HUES48 (cell line): ENCODE measurements around the gene ADD3.

Experiments
- H3K27ac ChIP-seq: one replicate; pipeline ENCODE4 v1.7.0; 2013; ENCODE audit warnings: low read depth, low read length, inconsistent platforms
- H3K27me3 ChIP-seq: 2 replicates; pipeline ENCODE4 v1.6.1; 2013; ENCODE audit warnings: mild to moderate bottlenecking, low read length; ENCODE audit not compliant: control insufficient read depth, insufficient read depth
- H3K36me3 ChIP-seq: 2 replicates; pipeline ENCODE4 v1.6.1; 2013; ENCODE audit warnings: low read length; ENCODE audit not compliant: control insufficient read depth, insufficient read depth
- H3K4me1 ChIP-seq: 2 replicates; pipeline ENCODE4 v1.6.1; 2013; ENCODE audit warnings: mild to moderate bottlenecking, low read length; ENCODE audit not compliant: control insufficient read depth, insufficient read depth
- H3K4me3 ChIP-seq: 2 replicates; pipeline ENCODE4 v1.5.1; 2013; ENCODE audit warnings: mild to moderate bottlenecking, low read depth, low read length
- H3K9ac ChIP-seq: 2 replicates; pipeline ENCODE4 v1.6.1; 2013; ENCODE audit warnings: mild to moderate bottlenecking, low read depth, low read length, moderate library complexity
- H3K9me3 ChIP-seq: 2 replicates; pipeline ENCODE4 v1.6.1; 2013; ENCODE audit warnings: low read length; ENCODE audit not compliant: control insufficient read depth, insufficient read depth

ADD3 gene

GRCh38 chr10:110051487-110051886, 43.7 kb downstream of the ADD3 start:
- Histone ChIP-seq H3K9me3 (peaks cover 15% of the 10 kb centered on the region), H3K36me3 (no peaks in the 10 kb centered on the region; the same call in 1 of the 2 replicates), H3K27ac (no peak overlapping the region), H3K27me3 (no peaks in the 10 kb centered on the region), H3K4me1 (no peaks in the 10 kb centered on the region), H3K4me3 (no peak overlapping the region), H3K9ac (no peak overlapping the region)

- H3K4me1 ChIP-seq: peaks cover 8% of the 10 kb centered on the region; the same call in 1 of the 2 replicates
- no peak overlapping the region for H3K9ac ChIP-seq
- H3K9me3 ChIP-seq: peaks cover 7% of the 10 kb centered on the region
- H3K36me3 ChIP-seq: no peaks in the 10 kb centered on the region; the same call in 1 of the 2 replicates
- H3K27me3 ChIP-seq: no peaks in the 10 kb centered on the region
- no peak overlapping the region for H3K27ac ChIP-seq
- no peak overlapping the region for H3K4me3 ChIP-seq
Measured at GRCh38 chr10:110052916-110053315, 45.1 kb downstream of the ADD3 start.

GRCh38 chr10:110056822-110057221, 49.0 kb downstream of the ADD3 start:
- no peaks in the 10 kb centered on the region for H3K36me3 ChIP-seq
- no peak overlapping the region for H3K27ac ChIP-seq
- no peak overlapping the region for H3K4me3 ChIP-seq
- H3K4me1 ChIP-seq: peaks cover 8% of the 10 kb centered on the region; the same call in 1 of the 2 replicates
- H3K27me3 ChIP-seq: no peaks in the 10 kb centered on the region
- H3K9ac ChIP-seq: no peak overlapping the region
- H3K9me3 ChIP-seq: no peaks in the 10 kb centered on the region

- H3K27ac ChIP-seq: no peak overlapping the region
- no peaks in the 10 kb centered on the region for H3K36me3 ChIP-seq
- H3K9me3 ChIP-seq: no peaks in the 10 kb centered on the region
- H3K9ac ChIP-seq: no peak overlapping the region
- H3K27me3 ChIP-seq: no peaks in the 10 kb centered on the region
- no peak overlapping the region for H3K4me3 ChIP-seq
- H3K4me1 ChIP-seq: peaks cover 8% of the 10 kb centered on the region; the same call in 1 of the 2 replicates
Measured at GRCh38 chr10:110057456-110057855, 49.7 kb downstream of the ADD3 start.

GRCh38 chr10:110058212-110058611, 50.4 kb downstream of the ADD3 start:
- H3K36me3 ChIP-seq: no peaks in the 10 kb centered on the region
- no peaks in the 10 kb centered on the region for H3K9me3 ChIP-seq
- no peak overlapping the region for H3K9ac ChIP-seq
- no peak overlapping the region for H3K27ac ChIP-seq
- no peak overlapping the region for H3K4me3 ChIP-seq
- H3K27me3 ChIP-seq: no peaks in the 10 kb centered on the region
- peaks cover 8% of the 10 kb centered on the region; the same call in 1 of the 2 replicates for H3K4me1 ChIP-seq

GRCh38 chr10:110059925-110060324, 52.1 kb downstream of the ADD3 start:
- Histone ChIP-seq H3K4me3 (no peak overlapping the region), H3K27me3 (no peaks in the 10 kb centered on the region), H3K9ac (no peak overlapping the region), H3K36me3 (no peaks in the 10 kb centered on the region), H3K27ac (no peak overlapping the region), H3K4me1 (peaks cover 8% of the 10 kb centered on the region; the same call in 1 of the 2 replicates), H3K9me3 (no peaks in the 10 kb centered on the region)

GRCh38 chr10:110061687-110062086, 53.9 kb downstream of the ADD3 start:
- Histone ChIP-seq H3K4me1 (peaks cover 8% of the 10 kb centered on the region; the same call in 1 of the 2 replicates), H3K4me3 (no peak overlapping the region), H3K27me3 (no peaks in the 10 kb centered on the region), H3K9me3 (no peaks in the 10 kb centered on the region), H3K27ac (no peak overlapping the region), H3K36me3 (no peaks in the 10 kb centered on the region), H3K9ac (no peak overlapping the region)

- Histone ChIP-seq H3K36me3 (no peaks in the 10 kb centered on the region), H3K9ac (no peak overlapping the region), H3K27me3 (no peaks in the 10 kb centered on the region), H3K27ac (no peak overlapping the region), H3K9me3 (no peaks in the 10 kb centered on the region), H3K4me1 (peaks cover 25% of the 10 kb centered on the region), H3K4me3 (no peak overlapping the region)
Measured at GRCh38 chr10:110065269-110065668, 57.5 kb downstream of the ADD3 start.

GRCh38 chr10:110067960-110068770, 60.4 kb downstream of the ADD3 start:
- Histone ChIP-seq H3K36me3 (no peaks in the 10 kb centered on the region), H3K4me3 (no peak overlapping the region), H3K9ac (no peak overlapping the region), H3K4me1 (peaks cover 32% of the 10 kb centered on the region), H3K27me3 (no peaks in the 10 kb centered on the region), H3K27ac (no peak overlapping the region), H3K9me3 (no peaks in the 10 kb centered on the region)

- no peak overlapping the region for H3K9ac ChIP-seq
- no peaks in the 10 kb centered on the region for H3K36me3 ChIP-seq
- no peak overlapping the region for H3K27ac ChIP-seq
- no peak overlapping the region for H3K4me3 ChIP-seq
- H3K4me1 ChIP-seq: peaks cover 38% of the 10 kb centered on the region
- no peaks in the 10 kb centered on the region for H3K27me3 ChIP-seq
- H3K9me3 ChIP-seq: no peaks in the 10 kb centered on the region
Measured at GRCh38 chr10:110068780-110069179, 61.0 kb downstream of the ADD3 start.

GRCh38 chr10:110069502-110069982, 61.8 kb downstream of the ADD3 start:
- Histone ChIP-seq H3K4me1 (peaks cover 45% of the 10 kb centered on the region), H3K9me3 (no peaks in the 10 kb centered on the region), H3K4me3 (peak overlapping the region; percentile 28; the same call in 1 of the 2 replicates), H3K27me3 (no peaks in the 10 kb centered on the region), H3K9ac (no peak overlapping the region), H3K27ac (peak overlapping the region; percentile 44), H3K36me3 (no peaks in the 10 kb centered on the region)
